GM21528 (cell line): ENCODE results near the gene PDE4D.
"Not testable (repeated sequence)": the region's sequence is repeated elsewhere in the genome, so short reads cannot be mapped to it uniquely, and the experiment has no call there.

ENCODE experiments used
- ATAC-seq: cut with Tn5 transposase; IDR thresholded peaks from one replicate; pipeline ENCODE4 v1.9.1; 2021; ENCODE audit warnings: mild to moderate bottlenecking, moderate library complexity; ENCODE audit not compliant: unreplicated experiment, low FRiP score

PDE4D gene

DNA sequence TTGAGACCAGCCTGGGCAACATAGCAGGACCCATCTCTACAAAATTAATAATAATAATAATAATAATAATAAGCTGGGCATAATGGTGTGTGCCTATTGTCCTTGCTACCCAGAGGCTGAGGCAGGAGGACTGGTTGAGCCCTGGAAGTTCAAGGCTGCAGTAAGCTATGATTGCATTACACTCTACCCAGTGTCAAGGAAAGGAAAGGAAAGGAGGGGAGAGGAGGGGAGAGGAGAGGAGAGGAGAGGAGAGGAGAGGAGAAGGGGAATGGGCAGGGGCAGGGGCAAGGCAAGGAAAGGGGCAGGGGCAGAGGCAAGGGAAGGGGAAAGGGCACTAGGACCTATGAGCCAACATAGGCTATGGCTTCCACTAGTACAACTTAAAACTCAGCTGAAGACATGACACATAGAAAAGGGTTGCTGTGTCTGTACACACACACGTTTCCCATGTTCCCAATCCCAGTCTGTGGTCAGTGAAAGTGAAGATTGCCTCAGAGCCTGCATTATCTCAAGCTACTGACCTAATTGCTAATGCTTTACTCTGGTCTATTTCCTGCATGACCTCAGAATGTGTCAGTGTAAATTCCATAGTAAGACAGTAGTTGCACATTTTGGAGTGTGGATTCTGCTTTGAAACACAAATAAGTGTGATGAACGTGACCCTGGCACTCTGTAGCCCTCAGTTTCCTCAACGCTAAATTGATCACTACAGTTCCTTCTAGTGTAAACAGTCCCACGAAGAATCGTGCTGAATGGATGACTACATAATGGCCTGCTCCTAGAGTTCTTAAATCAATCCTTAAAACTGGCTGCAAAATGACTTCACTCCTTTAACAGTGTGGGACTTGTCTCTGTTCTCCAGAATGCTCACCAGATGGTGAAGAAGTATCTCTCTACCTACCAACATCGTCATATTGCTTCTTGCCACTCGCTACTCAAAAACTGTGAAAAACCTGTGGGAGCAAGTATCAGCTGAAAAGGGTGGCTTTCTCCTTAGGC, 813.6 kb downstream of the PDE4D start:
- no peak for ATAC-seq

DNA sequence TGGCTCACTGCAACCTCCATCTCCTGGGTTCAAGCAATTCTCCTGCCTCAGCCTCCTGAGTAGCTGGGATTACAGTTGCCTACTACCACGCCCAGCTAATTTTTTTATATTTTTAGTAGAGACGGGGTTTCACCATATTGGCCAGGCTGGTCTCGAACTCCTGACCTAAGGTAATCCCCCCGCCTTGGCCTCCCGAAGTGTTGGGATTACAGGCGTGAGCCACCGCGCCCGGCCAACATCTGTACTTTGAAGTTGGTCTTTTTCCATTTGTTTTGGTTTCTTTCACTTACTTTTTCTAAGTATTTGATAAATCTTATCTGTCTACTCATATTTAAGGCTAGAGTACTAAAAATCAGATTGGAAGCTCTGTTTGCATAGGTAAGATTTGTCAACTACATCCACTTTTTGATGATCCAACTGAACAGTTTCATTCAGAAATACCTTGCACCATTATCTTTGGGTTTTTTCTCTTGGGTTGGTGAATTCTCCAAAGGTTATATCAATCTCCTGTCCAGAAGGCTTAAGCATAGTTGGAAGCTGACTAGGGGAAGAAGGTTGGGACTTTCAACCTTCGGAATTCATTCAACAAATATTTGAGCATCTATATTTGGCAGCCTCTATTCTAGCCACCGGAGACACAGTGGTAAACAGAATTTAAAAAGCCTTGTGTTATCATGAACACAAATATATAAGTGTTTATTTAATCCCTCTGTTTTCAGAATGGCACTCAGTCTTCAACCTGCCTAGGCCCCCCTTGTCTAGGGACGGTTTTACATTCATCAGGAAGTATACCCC, 821.6 kb downstream of the PDE4D start:
- no peak for ATAC-seq

GRCh38 chr5:59069438-59070079, 824.0 kb downstream of the PDE4D start:
- no peak for ATAC-seq

GRCh38 chr5:59067956-59068656, 825.4 kb downstream of the PDE4D start:
- no peak for ATAC-seq

GRCh38 chr5:59066367-59067163, 827.0 kb downstream of the PDE4D start:
- ATAC-seq: no peak

DNA sequence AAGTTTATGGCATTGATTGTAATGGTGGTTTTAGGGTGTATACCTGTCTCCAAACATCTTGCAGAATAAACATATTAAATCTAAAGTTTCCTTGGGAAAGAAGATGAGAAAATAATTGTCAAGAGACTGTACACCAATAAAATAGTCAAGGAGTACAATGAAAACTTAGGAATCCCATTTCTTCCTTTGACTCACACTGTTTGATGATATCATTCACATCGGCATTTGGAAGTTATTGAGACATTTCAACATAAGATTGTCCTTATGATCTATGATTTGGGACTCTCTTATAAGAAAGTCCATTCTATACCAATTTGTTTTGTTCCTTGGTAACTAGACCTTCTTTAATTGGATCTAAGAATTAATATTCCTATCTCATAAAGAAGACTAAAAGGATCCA, 828.0 kb downstream of the PDE4D start:
- no peak for ATAC-seq

- no peak for ATAC-seq
These were observed 829.2 kb downstream of the PDE4D start for GRCh38 chr5:59064293-59064692.

DNA sequence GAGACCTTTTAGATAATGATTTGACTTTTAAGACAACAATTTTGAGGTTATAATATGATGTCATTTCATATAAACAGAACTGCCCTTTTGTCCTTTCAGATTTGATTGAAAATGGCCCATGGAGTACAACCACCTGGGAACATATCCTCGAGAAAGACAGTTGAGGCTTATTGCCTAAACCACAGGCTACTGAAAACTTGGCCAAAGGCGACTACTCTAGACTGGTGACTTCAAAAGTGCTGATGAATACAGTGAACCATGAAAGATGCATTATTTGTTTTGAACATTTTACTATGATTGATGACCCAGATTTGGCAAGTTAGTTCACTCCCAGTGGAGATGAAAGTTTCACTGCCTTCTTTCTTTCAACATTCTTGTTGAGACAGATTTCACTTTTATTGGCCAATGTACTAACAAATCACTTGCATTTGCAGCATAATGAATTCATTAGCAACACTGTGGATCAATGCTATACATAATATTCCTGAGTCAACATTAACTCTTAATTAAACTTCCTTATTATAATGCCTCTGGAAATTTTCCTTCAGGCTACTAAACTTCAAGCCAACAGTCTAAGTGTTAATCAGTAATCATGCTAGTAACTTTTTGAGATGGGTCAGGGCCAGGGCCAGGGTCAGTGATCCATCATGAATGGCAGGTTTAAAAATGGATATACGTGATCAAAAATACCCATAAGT, 830.4 kb downstream of the PDE4D start:
- no peak for ATAC-seq

DNA sequence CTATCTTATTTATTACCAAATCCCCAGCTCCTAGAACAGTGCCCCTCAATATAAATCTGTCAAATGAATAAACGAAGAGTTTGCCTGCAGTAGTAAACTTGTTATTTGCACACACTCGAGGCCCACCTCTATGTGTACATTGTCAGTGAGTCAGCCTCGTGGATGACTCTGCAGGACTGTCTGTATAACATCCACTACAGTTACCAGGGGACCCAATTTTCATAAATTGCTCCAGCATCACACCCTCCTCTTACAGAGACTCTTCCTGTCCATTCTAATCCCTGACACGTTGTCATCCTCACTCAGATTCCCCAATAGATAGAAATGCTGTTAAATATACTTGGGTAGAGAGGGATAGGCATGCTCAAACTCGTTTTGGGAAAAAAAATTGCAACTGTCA, 832.1 kb downstream of the PDE4D start:
- no peak for ATAC-seq

DNA sequence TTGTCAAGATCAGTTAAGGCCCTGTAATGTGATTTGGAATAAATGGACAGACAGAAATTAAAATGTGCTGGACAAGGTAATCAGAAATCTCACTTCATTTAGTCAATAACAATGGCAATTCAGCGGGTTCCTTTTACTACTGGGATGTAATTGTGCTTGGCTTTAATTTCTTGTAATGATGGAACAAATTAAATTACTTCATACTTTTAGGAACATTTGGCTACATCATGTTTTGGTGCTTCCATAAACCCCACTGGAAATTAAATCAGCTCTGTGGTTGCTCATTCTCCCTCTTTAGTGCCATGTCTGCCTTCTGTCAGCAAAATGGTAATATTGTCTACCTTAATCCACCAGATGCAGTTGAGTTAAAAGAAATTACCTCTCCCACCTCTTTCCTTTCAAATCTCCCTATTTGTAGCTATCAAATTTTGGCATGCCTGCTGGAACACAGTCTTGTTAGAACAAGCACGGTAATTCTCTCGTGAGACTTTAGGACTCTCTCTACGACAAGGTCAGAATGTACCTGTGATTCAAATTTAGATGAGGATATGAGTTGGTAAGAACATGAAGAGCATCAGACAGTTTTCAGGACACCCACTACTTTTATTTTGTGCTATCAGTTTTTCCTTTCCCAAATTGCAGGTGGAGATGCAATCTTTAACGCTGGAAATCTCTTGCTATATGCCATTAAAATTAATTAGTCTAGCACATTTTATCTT, 834.4 kb downstream of the PDE4D start:
- ATAC-seq: no peak

DNA sequence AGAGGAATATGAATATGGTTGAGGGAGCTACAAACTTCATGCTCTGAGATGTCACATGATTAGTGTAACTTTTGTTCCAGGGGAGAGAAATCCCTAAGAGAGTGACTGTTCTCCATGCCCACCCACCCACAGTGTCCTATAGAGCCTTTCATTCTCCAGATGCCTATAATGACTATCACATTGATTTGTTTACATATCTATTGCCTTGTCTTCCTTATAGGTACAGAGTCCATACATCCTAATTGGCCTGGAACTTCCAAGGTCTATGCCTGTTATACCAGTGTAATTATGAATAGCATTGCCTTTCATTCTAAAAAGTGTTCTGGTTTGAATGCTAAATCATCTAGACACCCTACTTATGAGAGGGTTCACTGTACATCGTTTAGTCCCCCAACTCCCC, 835.3 kb downstream of the PDE4D start:
- no peak for ATAC-seq

DNA sequence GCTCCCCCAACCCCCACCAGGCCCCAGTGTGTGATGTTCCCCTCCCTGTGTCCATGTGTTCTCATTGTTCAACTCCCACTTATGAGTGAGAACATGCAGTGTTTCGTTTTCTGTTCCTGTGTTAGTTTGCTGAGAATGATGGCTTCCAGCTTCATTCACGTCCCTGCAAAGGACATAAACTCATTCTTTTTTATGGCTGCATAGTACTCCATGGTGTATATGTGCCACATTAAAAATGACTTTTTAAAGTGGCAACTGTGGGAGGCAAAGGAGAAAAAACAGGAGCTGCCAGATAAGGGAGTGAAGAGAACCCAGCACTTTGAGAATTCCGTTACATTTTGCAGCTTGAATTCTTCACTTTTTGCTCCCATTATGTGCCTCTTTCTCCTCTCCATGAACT, 836.9 kb downstream of the PDE4D start:
- ATAC-seq: not testable (repeated sequence)

GRCh38 chr5:59055745-59056448, 837.6 kb downstream of the PDE4D start:
- no peak for ATAC-seq

DNA sequence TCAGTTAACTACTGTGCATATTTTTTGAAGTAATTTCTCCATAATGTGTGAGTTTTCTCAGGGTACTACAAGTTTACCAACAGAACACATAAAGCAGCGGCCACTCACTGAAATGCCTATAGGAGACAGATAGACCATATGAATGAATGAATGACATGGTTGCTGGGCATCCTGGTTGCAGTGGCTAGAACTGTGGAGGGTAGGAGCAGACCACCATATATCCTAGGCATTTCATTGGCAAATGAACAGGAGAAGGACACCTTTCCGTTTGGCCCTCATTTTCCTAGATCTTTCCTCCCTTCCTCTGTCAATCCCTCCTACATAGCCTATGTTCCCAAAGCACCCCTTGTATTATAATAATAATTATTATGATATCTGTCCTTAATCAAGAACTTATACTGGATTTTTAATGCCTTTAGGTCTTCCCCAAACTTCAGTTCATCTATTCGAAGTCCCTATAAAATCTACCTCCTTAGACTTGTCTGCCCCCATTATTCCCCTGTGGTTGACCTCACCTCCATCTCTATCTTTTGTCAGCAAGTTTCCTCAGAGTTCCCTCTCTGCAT, 838.5 kb downstream of the PDE4D start:
- no peak for ATAC-seq

DNA sequence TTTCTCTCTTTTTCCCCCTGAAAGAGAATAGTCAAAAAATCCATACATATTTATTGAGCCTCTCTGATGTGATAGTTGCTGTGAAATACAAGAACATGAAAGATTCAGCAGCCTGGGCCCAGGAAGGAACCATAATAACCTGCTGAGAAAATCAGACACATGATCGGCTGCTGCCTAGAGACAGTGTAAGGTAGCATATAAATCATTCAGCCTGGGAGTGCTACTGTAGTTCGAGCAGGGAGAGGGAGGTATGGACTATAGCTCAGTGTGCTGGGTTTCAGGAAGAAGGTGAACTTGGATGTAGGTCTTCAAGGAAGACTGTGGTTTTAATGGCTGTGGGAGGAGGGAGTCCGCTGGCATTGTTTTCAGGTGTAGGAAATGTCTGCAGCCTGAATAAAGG, 841.6 kb downstream of the PDE4D start:
- ATAC-seq: no peak

DNA sequence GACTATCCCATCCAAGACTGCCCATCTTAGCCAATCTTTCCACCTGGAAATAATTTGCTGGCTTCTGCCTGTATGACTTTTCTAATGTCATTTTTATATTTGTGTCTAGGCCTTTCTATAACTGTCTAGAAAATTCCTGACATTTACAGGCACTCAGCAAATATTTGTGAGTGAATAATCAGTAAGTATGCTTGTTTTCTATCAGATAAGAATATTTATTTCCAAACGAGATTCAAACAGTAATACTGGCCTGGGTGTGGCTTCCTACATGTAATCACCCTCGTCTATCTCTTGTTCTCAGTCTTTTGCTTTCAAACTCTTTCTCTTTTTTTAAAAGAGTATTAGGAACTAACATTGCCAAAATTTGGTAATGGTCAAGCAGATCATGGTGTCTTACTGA, 844.4 kb downstream of the PDE4D start:
- no peak for ATAC-seq
